HG03280 (cell line): ENCODE measurements around the gene NUDT22.

Source experiments
- ATAC-seq: cut with Tn5 transposase; IDR thresholded peaks from one replicate; pipeline ENCODE4 v1.9.1; 2021; ENCODE audit warnings: mild to moderate bottlenecking, moderate library complexity; ENCODE audit not compliant: unreplicated experiment

Gene NUDT22

GRCh38 chr11:64253481-64253880 is 27.4 kb downstream of the NUDT22 start:
- ATAC-seq, result no peak

- no peak for ATAC-seq
Measured at GRCh38 chr11:64254326-64254725, 28.3 kb downstream of the NUDT22 start.

- no peak for ATAC-seq
Measured at GRCh38 chr11:64255135-64256128, 29.4 kb downstream of the NUDT22 start.

GRCh38 chr11:64256300-64256699 is 30.2 kb downstream of the NUDT22 start:
- no peak for ATAC-seq

GRCh38 chr11:64258356-64258755 is 32.3 kb downstream of the NUDT22 start:
- no peak for ATAC-seq

GRCh38 chr11:64258946-64259532 is 33.0 kb downstream of the NUDT22 start:
- ATAC-seq, result no peak

- no peak for ATAC-seq
Measured at GRCh38 chr11:64259533-64260067, 33.5 kb downstream of the NUDT22 start.

GRCh38 chr11:64260147-64260708 is 34.2 kb downstream of the NUDT22 start:
- no peak for ATAC-seq

- no peak for ATAC-seq
Measured at GRCh38 chr11:64261556-64262080, 35.5 kb downstream of the NUDT22 start.

- ATAC-seq, result no peak
Measured at GRCh38 chr11:64262271-64263002, 36.4 kb downstream of the NUDT22 start.

GRCh38 chr11:64263021-64263946 is 37.2 kb downstream of the NUDT22 start:
- ATAC-seq, result no peak

GRCh38 chr11:64263947-64264317 is 37.9 kb downstream of the NUDT22 start:
- ATAC-seq, result no peak

- no peak for ATAC-seq
Measured at GRCh38 chr11:64264371-64264852, 38.3 kb downstream of the NUDT22 start.

- ATAC-seq, result no peak
Measured at GRCh38 chr11:64265176-64266160, 39.4 kb downstream of the NUDT22 start.

- ATAC-seq, result no peak
Measured at GRCh38 chr11:64266339-64266738, 40.3 kb downstream of the NUDT22 start.

- ATAC-seq, result no peak
Measured at GRCh38 chr11:64267207-64267945, 41.3 kb downstream of the NUDT22 start.

- no peak for ATAC-seq
Measured at GRCh38 chr11:64268025-64268892, 42.2 kb downstream of the NUDT22 start.
